AG04450 (cell line): ENCODE results near the gene JAML. TPM values are rescaled to one million over a fixed set of nuclear protein-coding genes. Genes with fewer than 3 reads are reported as not detected.

Source experiments
- CTCF ChIA-PET: fragments of 300-600, 350-600 bp; formaldehyde crosslinking; extraction: SDS; loops from one replicate; lab custom pipeline; 2022; ENCODE audit warnings: antibody characterized with exemption, inconsistent platforms; lab: Charles Lee
- POLR2A ChIA-PET: fragments of 350-600 bp; formaldehyde crosslinking; extraction: SDS; loops from one replicate; lab custom pipeline; 2021; ENCODE audit warnings: antibody characterized with exemption, inconsistent platforms; lab: Yijun Ruan, JAX
- DNase-seq: peaks from one replicate; pipeline ENCODE4 v3.0.0-alpha.2; 2011; ENCODE audit warnings: low read depth, low spot score
- H3K27ac ChIP-seq: one replicate; pipeline ENCODE4 v1.5.1; 2012; ENCODE audit warnings: low read depth, low read length, control low read depth
- H3K27me3 ChIP-seq: one replicate; pipeline ENCODE4 v1.6.0; 2012; ENCODE audit warnings: low read length; ENCODE audit not compliant: control insufficient read depth, insufficient read depth
- H3K4me3 ChIP-seq: 2 replicates; pipeline ENCODE4 v1.5.1; 2011; ENCODE audit warnings: mild to moderate bottlenecking, low read depth, low read length, control low read depth
- H3K9me3 ChIP-seq: 2 replicates; pipeline ENCODE4 v1.5.1; 2012; ENCODE audit warnings: low read length; ENCODE audit not compliant: control insufficient read depth, insufficient read depth
- polyA plus RNA-seq: library from polyadenylated mRNA; depleted of rRNA; stranded (reverse); fragments of >200 nt; gene quantifications from 2 replicates; pipeline ENCODE4 v1.2.3, GENCODE V29; 2011
- TF ChIP-seq, protein P1 (sequence below): IDR thresholded peaks from 2 replicates; pipeline ENCODE4 v1.5.1; 2011; ENCODE audit warnings: low read depth, low read length, control low read depth, inconsistent platforms

JAML gene
- polyA plus RNA-seq, 1 experiment, result not detected

DNA sequence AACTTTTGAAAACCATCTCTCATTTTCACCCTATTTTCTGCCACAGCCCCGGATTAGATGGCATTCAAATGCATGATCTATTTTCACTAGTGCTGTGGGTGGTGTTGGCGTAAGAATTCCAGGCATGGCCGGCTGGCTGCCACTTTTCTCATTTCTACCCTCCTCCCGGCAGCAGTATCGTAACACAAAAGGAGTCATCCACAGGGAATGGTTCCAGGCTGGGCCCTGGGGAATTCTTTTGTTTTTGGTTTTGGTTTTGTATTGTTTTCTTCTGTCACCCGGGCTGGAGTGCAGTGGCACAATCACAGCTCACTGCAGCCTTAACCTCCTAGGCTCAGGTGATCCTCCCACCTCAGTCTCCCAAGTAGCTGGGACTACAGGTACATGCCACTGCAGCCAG lies 13.8 kb downstream of the JAML start:
- CTCF ChIA-PET, result interaction anchor here (0.8 to 4.0 kb wide), 3 partner anchors 12 to 40 kb away, joined by 3 to 26 read pairs (median 16); no protein-coding TSS in a partner anchor
- DNase-seq, result no peak
- POLR2A ChIA-PET, result no interaction called here
- no peaks in the 10 kb centered on the region for H3K9me3 ChIP-seq
- no peak overlapping the region for H3K27ac ChIP-seq
- TF ChIP-seq, protein P1, sequence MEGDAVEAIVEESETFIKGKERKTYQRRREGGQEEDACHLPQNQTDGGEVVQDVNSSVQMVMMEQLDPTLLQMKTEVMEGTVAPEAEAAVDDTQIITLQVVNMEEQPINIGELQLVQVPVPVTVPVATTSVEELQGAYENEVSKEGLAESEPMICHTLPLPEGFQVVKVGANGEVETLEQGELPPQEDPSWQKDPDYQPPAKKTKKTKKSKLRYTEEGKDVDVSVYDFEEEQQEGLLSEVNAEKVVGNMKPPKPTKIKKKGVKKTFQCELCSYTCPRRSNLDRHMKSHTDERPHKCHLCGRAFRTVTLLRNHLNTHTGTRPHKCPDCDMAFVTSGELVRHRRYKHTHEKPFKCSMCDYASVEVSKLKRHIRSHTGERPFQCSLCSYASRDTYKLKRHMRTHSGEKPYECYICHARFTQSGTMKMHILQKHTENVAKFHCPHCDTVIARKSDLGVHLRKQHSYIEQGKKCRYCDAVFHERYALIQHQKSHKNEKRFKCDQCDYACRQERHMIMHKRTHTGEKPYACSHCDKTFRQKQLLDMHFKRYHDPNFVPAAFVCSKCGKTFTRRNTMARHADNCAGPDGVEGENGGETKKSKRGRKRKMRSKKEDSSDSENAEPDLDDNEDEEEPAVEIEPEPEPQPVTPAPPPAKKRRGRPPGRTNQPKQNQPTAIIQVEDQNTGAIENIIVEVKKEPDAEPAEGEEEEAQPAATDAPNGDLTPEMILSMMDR, result no peak
- no peak overlapping the region for H3K4me3 ChIP-seq
- H3K27me3 ChIP-seq, result peaks cover 5% of the 10 kb centered on the region

DNA sequence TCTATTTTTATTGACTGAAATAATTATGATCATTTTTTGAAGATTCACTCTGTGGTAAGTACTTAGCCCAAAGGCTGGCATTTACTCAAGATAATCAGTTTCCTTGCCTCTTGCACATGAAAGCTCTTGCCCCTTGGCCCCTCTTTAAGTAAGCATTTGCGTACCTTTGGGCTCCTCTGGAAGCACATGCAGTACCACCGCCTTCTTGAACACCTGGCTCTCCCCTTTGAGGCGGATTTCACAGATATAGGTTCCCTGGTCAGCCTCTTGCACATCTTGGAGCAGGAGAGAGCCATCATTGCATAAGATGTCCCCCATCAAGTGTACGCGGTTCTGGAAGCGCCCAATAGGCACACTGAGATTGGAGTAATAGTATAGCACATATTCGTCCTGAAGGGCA lies 14.5 kb downstream of the JAML start:
- H3K4me3 ChIP-seq, result no peak overlapping the region
- POLR2A ChIA-PET, result no interaction called here
- TF ChIP-seq, protein P1, result no peak
- no peaks in the 10 kb centered on the region for H3K9me3 ChIP-seq
- no peak for DNase-seq
- CTCF ChIA-PET, result interaction anchor here (3.2 kb wide), 1 partner anchor 12 kb away, joined by 16 read pairs; no protein-coding TSS in a partner anchor
- H3K27me3 ChIP-seq, result peaks cover 5% of the 10 kb centered on the region
- no peak overlapping the region for H3K27ac ChIP-seq

DNA sequence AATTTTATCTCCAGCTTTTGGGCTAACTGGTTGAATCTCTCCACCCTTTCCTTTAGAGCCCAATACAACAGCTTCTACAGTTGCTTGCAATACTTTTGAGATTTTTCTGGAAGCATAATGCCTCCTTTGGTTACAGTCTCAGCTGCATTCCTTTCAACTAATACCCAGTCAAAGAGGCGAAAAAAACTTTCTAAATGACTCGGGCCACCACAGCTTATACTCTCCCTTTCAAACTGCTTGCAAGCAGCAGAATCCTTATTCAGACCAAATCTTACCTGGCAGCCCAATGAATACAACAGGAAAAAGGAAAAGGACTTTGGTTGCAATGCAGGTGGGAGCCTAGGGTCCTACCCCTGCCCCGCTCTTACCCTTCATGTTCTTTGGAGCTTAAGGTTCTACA lies 15.8 kb downstream of the JAML start:
- Histone ChIP-seq H3K9me3 (no peaks in the 10 kb centered on the region), H3K27ac (no peak overlapping the region), H3K27me3 (peaks cover 5% of the 10 kb centered on the region), H3K4me3 (no peak overlapping the region)
- ChIA-PET POLR2A (no interaction called here), CTCF (interaction anchor here (1.2 to 3.2 kb wide), 2 partner anchors 10 to 37 kb away, joined by 4 to 16 read pairs; no protein-coding TSS in a partner anchor)
- DNase-seq, result no peak
- TF ChIP-seq, protein P1, result no peak

DNA sequence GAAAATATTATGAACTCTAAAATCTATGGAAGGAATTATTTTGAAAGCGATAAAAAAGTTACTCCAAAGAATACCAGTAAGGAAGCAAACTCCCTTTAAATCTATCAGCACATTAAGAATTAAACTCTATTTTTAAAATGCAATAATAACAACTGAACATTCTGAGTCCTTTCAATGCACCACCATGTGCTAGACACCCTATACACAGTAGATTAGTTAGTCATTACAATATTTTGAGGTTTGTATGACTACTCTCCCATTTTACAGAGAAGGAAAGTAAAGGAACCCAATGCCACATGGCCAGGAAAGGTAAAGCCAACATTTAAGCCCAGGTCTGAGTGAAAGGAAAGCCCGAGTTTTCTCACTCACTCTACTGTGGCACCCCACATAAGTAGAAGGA lies 17.7 kb downstream of the JAML start:
- ChIA-PET CTCF (no interaction called here), POLR2A (no interaction called here)
- no peak for DNase-seq
- TF ChIP-seq, protein P1, result no peak
- H3K4me3 ChIP-seq, result no peak overlapping the region
- no peak overlapping the region for H3K27ac ChIP-seq
- peaks cover 8% of the 10 kb centered on the region for H3K27me3 ChIP-seq
- H3K9me3 ChIP-seq, result no peaks in the 10 kb centered on the region

DNA sequence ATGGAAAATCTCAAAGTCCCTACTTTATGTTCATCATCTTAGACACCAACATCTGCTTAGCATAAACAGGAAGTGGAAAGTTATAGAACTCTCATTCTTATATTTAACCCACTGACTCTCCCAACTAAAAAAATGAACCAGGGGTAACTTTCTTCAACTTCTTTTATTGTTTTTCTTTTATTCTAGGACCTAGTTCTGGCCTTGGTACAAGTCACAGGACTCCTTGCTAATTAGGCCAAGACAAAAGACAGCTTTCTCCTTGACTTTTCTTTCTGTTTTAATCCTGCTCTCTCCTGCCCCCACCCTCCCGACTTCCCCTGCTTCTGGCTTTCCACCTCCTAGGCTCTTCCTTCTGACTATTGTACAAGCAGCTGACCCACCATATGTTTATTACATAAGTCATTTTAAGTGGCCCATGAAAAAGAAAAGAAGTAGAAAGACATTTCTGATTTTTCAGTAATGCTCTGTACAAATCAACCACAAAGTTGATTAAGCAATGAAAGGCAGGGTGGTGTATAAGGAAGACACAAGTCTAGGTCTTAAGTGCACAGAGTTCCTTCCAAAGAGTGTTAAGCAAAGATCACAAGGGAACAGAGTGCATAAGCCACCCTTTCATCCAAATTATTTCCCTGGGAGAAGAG lies 18.3 kb downstream of the JAML start:
- H3K27ac ChIP-seq, result no peak overlapping the region
- ChIA-PET POLR2A (no interaction called here), CTCF (no interaction called here)
- DNase-seq, result no peak
- no peaks in the 10 kb centered on the region for H3K9me3 ChIP-seq
- H3K27me3 ChIP-seq, result peaks cover 8% of the 10 kb centered on the region
- no peak overlapping the region for H3K4me3 ChIP-seq
- TF ChIP-seq, protein P1, result no peak
